ENCODE measurements around the gene HTRA3.

DNA sequence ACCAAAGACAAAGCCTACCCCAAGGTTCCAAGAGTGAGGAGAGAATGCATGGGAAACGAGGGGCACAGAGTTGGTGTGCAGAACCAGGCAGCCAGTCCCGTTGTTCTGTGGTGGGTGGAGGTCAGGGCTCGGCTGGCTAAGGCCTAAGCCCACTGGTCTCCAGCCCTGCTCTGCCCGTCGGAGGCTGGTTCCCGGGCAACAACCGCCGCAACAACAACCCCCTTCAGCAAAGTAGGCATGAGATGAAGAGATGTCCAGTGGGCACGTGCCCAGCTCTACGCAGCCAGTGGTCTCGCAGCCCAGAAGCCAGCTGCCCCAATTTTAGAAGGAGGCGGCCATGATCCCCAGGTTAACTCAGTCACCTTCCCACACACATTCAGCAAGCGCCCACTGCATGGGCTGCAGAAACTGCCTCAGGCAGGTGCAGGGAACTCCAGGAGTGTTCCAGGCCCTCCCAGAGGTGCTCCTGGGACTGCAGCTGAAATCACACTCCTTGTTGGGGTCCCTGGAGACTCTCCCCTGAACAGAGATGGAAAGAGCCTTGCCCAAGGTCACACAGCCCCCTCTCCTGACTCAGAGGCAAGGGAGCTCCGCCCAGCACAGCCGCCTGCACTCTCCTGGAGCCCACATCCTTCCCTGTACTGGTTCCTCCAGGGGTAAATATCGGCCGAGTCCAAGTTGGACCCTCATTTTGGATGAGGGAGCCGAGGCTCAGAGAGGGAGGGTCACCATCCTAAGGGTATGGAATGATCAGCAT, 25.4 kb upstream of the HTRA3 start:
- TF ChIP-seq, protein P1, sequence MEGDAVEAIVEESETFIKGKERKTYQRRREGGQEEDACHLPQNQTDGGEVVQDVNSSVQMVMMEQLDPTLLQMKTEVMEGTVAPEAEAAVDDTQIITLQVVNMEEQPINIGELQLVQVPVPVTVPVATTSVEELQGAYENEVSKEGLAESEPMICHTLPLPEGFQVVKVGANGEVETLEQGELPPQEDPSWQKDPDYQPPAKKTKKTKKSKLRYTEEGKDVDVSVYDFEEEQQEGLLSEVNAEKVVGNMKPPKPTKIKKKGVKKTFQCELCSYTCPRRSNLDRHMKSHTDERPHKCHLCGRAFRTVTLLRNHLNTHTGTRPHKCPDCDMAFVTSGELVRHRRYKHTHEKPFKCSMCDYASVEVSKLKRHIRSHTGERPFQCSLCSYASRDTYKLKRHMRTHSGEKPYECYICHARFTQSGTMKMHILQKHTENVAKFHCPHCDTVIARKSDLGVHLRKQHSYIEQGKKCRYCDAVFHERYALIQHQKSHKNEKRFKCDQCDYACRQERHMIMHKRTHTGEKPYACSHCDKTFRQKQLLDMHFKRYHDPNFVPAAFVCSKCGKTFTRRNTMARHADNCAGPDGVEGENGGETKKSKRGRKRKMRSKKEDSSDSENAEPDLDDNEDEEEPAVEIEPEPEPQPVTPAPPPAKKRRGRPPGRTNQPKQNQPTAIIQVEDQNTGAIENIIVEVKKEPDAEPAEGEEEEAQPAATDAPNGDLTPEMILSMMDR (IDR thresholded peaks at IDR 0.05; ENCODE audit: insufficient read depth, low read depth, low read length): no peak
- no peak for TF ChIP-seq EZH2 (IDR thresholded peaks at IDR 0.05; ENCODE audit: insufficient read depth, low read length)

All from astrocyte (in vitro differentiated cells and primary cell).